ENCODE results near the gene PRKAG2. TPM values are rescaled to one million over a fixed set of nuclear protein-coding genes. Genes with fewer than 3 reads are reported as not detected.

Gene PRKAG2
- total and polyA plus RNA-seq, 8 donors, result 19.9 to 302 (median 60.9) TPM

DNA sequence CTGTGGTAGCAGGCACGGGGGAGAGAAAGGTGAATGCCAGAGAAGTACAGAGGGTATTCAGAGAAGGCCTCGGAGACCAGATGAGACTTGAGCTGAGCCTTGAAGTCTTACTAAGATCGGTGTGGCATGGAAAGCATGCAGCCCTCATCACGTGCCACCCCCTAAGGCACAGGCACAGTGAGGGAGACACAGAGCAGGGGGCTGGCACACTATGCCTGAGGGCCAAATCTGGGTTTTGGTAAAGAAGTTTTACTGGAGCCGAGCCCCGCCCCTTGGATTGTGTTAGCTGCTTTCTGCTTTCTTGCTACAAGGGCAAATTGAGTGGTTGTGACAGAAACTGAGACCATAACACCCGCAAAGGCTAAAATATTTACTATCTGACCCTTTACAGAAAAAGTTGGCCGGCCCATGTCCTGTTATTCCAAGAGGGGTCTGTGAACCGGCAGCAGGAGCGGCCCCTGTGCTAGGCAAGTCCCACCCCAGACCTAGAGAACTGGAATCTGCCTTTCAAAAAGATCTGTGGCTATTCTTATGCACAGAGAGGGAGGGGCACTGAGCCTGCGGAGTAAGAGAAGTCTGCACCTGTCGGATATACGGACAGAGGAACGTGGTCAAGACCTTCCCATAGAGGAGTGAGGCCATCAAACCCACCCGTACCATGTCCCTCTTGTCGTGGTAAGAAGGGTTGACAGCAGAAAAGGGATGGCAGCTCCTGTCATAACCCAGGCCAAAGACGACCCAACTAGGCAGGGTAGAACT, 247.9 kb downstream of the PRKAG2 start:
- intact Hi-C loops (cut with DNase I; ENCODE audit: low total_unique reads), result no loop called here
- Histone ChIP-seq H3K27ac (peak overlapping the region in 2 of 5 donors; percentile 33 to 98), H3K27me3 (no peaks in the 10 kb centered on the region)

DNA sequence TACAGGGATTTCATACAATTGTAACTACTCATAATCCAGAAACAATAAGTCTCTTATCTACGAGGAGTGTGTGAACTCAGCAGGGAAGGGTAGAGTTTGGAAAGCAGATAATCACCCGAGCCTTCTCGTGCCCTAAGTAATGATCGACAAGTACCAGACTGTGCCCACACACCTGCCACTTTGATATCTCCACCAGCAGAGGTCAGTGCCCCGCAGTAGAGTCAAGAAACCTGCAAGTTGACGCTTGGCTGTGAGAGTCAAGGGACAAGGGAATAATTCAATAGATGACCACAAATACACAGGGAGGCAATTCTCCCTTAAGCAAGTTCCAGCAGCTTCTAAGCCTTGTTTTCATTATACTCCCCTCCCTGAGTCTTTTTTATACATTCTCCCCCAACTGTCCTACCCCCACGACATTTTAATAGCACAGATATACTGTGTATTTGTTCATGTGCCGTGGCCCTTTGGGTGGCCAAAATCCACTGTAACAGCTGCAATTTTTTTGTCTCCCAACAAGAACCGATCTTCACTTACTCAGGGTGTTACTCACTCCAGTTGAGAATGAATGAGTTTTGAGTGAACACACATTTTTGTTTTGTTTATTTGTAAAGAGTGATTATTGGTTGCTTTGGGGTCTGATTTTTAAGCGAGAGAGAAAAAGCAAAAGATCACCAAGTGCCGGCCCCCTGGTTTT, 250.3 kb downstream of the PRKAG2 start:
- intact Hi-C loops (cut with DNase I; ENCODE audit: low total_unique reads), result no loop called here
- Histone ChIP-seq H3K9me3 (no peaks in the 10 kb centered on the region), H3K4me1 (peaks cover 12 to 70% (median 42%) of the 10 kb centered on the region in 4 donors), H3K4me3 (no peak overlapping the region), H3K36me3 (peaks cover 0 to 9% (median 4%) of the 10 kb centered on the region in 4 donors), H3K27ac (peak overlapping the region in 2 of 5 donors; percentile 17 to 98), H3K27me3 (no peaks in the 10 kb centered on the region)
- WGBS, 5 donors, result 36 to 57% (median 50%) methylated on average over 11 of the region's 11 CpGs
- TF ChIP-seq, protein P1, sequence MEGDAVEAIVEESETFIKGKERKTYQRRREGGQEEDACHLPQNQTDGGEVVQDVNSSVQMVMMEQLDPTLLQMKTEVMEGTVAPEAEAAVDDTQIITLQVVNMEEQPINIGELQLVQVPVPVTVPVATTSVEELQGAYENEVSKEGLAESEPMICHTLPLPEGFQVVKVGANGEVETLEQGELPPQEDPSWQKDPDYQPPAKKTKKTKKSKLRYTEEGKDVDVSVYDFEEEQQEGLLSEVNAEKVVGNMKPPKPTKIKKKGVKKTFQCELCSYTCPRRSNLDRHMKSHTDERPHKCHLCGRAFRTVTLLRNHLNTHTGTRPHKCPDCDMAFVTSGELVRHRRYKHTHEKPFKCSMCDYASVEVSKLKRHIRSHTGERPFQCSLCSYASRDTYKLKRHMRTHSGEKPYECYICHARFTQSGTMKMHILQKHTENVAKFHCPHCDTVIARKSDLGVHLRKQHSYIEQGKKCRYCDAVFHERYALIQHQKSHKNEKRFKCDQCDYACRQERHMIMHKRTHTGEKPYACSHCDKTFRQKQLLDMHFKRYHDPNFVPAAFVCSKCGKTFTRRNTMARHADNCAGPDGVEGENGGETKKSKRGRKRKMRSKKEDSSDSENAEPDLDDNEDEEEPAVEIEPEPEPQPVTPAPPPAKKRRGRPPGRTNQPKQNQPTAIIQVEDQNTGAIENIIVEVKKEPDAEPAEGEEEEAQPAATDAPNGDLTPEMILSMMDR (IDR thresholded peaks at IDR 0.05), result peak in 4 of 7 experiments; percentile 23 to 51 (median 38)
- TF ChIP-seq EP300 (IDR thresholded peaks at IDR 0.05), result no peak
- no peak for TF ChIP-seq POLR2A (IDR thresholded peaks at IDR 0.05)
- peak in 1 of 3 donors; percentile 36 for TF ChIP-seq POLR2AphosphoS5 (IDR thresholded peaks at IDR 0.05)
- peak; percentile 61 to 76 for DNase-seq

More for the DNA sequence above, 247.9 kb downstream of the PRKAG2 start:
- peaks cover 0 to 9% (median 4%) of the 10 kb centered on the region in 4 donors for H3K36me3 ChIP-seq
- H3K9me3 ChIP-seq, result no peaks in the 10 kb centered on the region
- 87 to 93% (median 91%) methylated on average over 17 of the region's 17 CpGs for WGBS, 5 donors
- DNase-seq, result no peak
- TF ChIP-seq, protein P1 (IDR thresholded peaks at IDR 0.05), result no peak
- no peak for TF ChIP-seq POLR2AphosphoS5 (IDR thresholded peaks at IDR 0.05)
- no peak for TF ChIP-seq EP300 (IDR thresholded peaks at IDR 0.05)
- H3K4me1 ChIP-seq, result peaks cover 15 to 80% (median 42%) of the 10 kb centered on the region in 4 donors
- peak overlapping the region in 1 of 4 donors; percentile 3 for H3K4me3 ChIP-seq

DNA sequence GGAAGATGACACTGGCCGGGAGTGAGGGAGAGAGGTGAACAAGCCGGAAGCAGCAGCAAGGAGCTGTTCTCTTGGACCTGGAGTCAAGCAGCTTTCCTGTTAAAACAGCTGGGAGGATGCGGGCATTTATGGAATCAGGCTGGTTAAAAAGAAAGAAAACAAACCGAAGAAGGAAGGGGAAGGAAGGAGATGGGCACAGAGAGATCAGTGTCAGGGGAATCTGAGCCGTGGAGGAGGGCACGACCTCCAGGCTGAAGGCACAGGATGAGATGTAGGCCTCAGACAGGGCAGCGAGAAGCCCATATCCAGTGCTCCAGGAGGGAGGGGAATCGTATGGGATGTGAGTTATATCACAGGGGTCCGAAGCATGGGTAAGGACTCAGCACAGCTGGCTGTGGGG, 251.3 kb downstream of the PRKAG2 start:
- Histone ChIP-seq H3K27ac (peak overlapping the region in 2 of 5 donors; percentile 6 to 49), H3K27me3 (no peaks in the 10 kb centered on the region), H3K4me1 (peaks cover 7 to 68% (median 36%) of the 10 kb centered on the region in 4 donors), H3K36me3 (peaks cover 0 to 9% (median 4%) of the 10 kb centered on the region in 4 donors), H3K4me3 (no peak overlapping the region), H3K9me3 (no peaks in the 10 kb centered on the region)
- 75 to 88% (median 84%) methylated on average over 9 of the region's 9 CpGs for WGBS, 5 donors
- DNase-seq, result no peak
- intact Hi-C loops (cut with DNase I; ENCODE audit: low total_unique reads), result no loop called here
- TF ChIP-seq EP300 (IDR thresholded peaks at IDR 0.05) (no peak), POLR2AphosphoS5 (IDR thresholded peaks at IDR 0.05) (no peak), POLR2A (IDR thresholded peaks at IDR 0.05) (no peak)
- TF ChIP-seq, protein P1 (IDR thresholded peaks at IDR 0.05), result no peak

DNA sequence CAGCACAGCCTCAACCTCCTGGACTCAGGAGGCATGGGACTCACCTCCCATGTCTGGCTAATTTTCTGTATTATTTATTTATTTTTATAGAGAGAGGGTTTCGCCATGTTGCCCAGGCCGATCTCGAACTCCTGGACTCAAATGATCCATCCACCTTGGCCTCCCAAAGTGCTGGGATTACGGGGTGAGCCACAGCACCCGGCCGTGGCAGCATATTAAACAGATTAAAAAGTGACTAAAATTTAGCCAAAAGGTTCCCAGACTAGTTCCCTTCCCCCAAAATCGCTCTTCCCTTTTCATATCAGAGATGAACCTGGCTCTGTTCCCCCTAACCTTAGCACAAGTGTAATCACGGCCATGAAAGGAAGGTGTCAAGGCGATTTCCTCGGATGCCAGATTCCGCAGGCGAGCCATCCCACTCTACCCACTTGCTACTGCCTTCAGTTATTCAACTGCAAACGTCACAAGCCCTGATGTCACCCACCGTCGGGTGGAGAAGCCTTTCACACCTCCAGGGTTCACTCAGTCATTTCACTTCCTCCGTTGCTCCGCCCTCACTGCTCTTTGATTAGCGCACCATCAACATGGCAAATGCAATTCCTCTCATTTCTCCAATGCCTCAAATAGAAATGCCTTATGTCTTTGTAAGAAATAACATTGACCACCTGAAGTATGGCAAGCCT, 252.5 kb downstream of the PRKAG2 start:
- Histone ChIP-seq H3K27ac (peak overlapping the region in 2 of 5 donors; percentile 17 to 49), H3K4me1 (peaks cover 6 to 58% (median 28%) of the 10 kb centered on the region in 4 donors), H3K4me3 (no peak overlapping the region), H3K36me3 (peaks cover 0 to 9% (median 6%) of the 10 kb centered on the region in 4 donors), H3K27me3 (no peaks in the 10 kb centered on the region), H3K9me3 (no peaks in the 10 kb centered on the region)
- intact Hi-C loops (cut with DNase I; ENCODE audit: low total_unique reads), result no loop called here
- TF ChIP-seq, protein P1 (IDR thresholded peaks at IDR 0.05), result no peak
- no peak for TF ChIP-seq POLR2A (IDR thresholded peaks at IDR 0.05)
- no peak for TF ChIP-seq POLR2AphosphoS5 (IDR thresholded peaks at IDR 0.05)
- TF ChIP-seq EP300 (IDR thresholded peaks at IDR 0.05), result no peak
- no peak for DNase-seq
- 88 to 92% (median 91%) methylated on average over 18 of the region's 18 CpGs for WGBS, 5 donors
